NCI-H82 (cell line): ENCODE data around the gene WNT7B.
"Not testable (repeated sequence)": the region's sequence is repeated elsewhere in the genome, so short reads cannot be mapped to it uniquely, and the experiment has no call there.

Experiments
- DNase-seq: peaks from one replicate; lab custom pipeline; 2025; lab: John Stamatoyannopoulos, UW

The WNT7B gene

GRCh38 chr22:46008291-46008690 lies 31.3 kb upstream of the WNT7B start:
- DNase-seq: no peak

GRCh38 chr22:46007848-46008261 lies 30.9 kb upstream of the WNT7B start:
- no peak for DNase-seq

- DNase-seq: no peak
These were observed 30.3 kb upstream of the WNT7B start for GRCh38 chr22:46007003-46007847.

GRCh38 chr22:46006379-46007002 lies 29.5 kb upstream of the WNT7B start:
- DNase-seq: peak; percentile 80

- not testable (repeated sequence) for DNase-seq
These were observed 28.2 kb upstream of the WNT7B start for GRCh38 chr22:46005116-46005705.

- DNase-seq: no peak
These were observed 27.3 kb upstream of the WNT7B start for GRCh38 chr22:46004105-46004866.

GRCh38 chr22:46003271-46004091 lies 26.5 kb upstream of the WNT7B start:
- DNase-seq: no peak

GRCh38 chr22:46002757-46003270 lies 25.9 kb upstream of the WNT7B start:
- no peak for DNase-seq

GRCh38 chr22:46001426-46002106 lies 24.6 kb upstream of the WNT7B start:
- no peak for DNase-seq

- DNase-seq: no peak
These were observed 24.1 kb upstream of the WNT7B start for GRCh38 chr22:46001046-46001425.

- no peak for DNase-seq
These were observed 23.4 kb upstream of the WNT7B start for GRCh38 chr22:46000081-46001027.

GRCh38 chr22:45999379-45999971 lies 22.5 kb upstream of the WNT7B start:
- DNase-seq: no peak

GRCh38 chr22:45998638-45999378 lies 21.8 kb upstream of the WNT7B start:
- DNase-seq: no peak

- no peak for DNase-seq
These were observed 21.0 kb upstream of the WNT7B start for GRCh38 chr22:45997777-45998637.

- peak; percentile 53 for DNase-seq
These were observed 20.3 kb upstream of the WNT7B start for GRCh38 chr22:45997077-45997776.

GRCh38 chr22:45996241-45997076 lies 19.5 kb upstream of the WNT7B start:
- no peak for DNase-seq
